HepG2 (cell line): ENCODE data around the gene KIAA2012. TPM values are rescaled to one million over a fixed set of nuclear protein-coding genes. Genes with fewer than 3 reads are reported as not detected.

ENCODE experiments used
- ATAC-seq: fragments of 200-7000 bp; cut with Tn5 transposase; 3 replicates; pipeline ENCODE4 v1.9.1; 2020; ENCODE audit warnings: mild to moderate bottlenecking, moderate library complexity
- BruUV-seq: library from RNA; stranded (reverse); fragments of 400-500 nt; replicated peaks from 2 replicates; lab custom pipeline; 2021; lab: Mats Ljungman, UMichigan
- CTCF ChIA-PET: fragments of 300-600 bp; formaldehyde crosslinking; extraction: SDS; loops from one replicate; lab custom pipeline; 2021; ENCODE audit warnings: low total read pairs, inconsistent platforms, low intra/inter-chr PET ratio; lab: Yijun Ruan, JAX
- POLR2A ChIA-PET: fragments of 350-600 bp; sonication (Branson Sonifier 250); formaldehyde crosslinking; loops from one replicate; lab custom pipeline; 2020; ENCODE audit warnings: antibody characterized with exemption, inconsistent platforms; lab: Yijun Ruan, JAX
- DNase-seq: peaks from one replicate; pipeline ENCODE4 v3.0.0-alpha.2; 2015; ENCODE audit warnings: low spot score
- FAIRE-seq: peaks from 3 replicates; lab custom pipeline; 2011; peaks lifted over from hg19 to GRCh38; lab: Jason Lieb, UNC
- H2AFZ ChIP-seq: one replicate; pipeline ENCODE4 v1.6.1; 2011; ENCODE audit warnings: low read length, inconsistent platforms
- H3K27ac ChIP-seq: fragments of 300-600 bp; 3 replicates; pipeline ENCODE4 v1.8.0; 2011; ENCODE audit warnings: mixed run types, mild to moderate bottlenecking, mixed read lengths, low read length, inconsistent platforms; ENCODE audit not compliant: insufficient read depth; ENCODE audit errors: extremely low read length
- H3K27me3 ChIP-seq, 2 experiments: fragments of 200-600 bp in 1 of 2; 2 replicates in 1 of 2; 3 replicates in 1 of 2; pipeline versions ENCODE4 v1.6.0 to v1.8.0; 2011; ENCODE audit warnings: low read length in 2 of 2, mild to moderate bottlenecking in 2 of 2, moderate library complexity in 2 of 2, inconsistent platforms in 1 of 2; ENCODE audit not compliant: insufficient read depth in 2 of 2, control insufficient read depth in 1 of 2
- H3K36me3 ChIP-seq, 2 experiments: fragments of 200-600 bp in 1 of 2; replicated peaks in 1 of 2; 2 replicates in 1 of 2; 3 replicates in 1 of 2; pipeline versions ENCODE4 v1.5.1 to v1.8.0; 2011; ENCODE audit warnings: low read length in 2 of 2, inconsistent platforms in 1 of 2; ENCODE audit not compliant: insufficient read depth in 2 of 2, control insufficient read depth in 1 of 2
- H3K4me1 ChIP-seq: 2 replicates; pipeline ENCODE4 v1.5.1; 2012; ENCODE audit warnings: low read length, inconsistent platforms; ENCODE audit not compliant: insufficient read depth
- H3K4me2 ChIP-seq: 2 replicates; pipeline ENCODE4 v1.6.0; 2011; ENCODE audit warnings: low read depth, low read length, inconsistent platforms
- H3K4me3 ChIP-seq, 3 experiments: fragments of 200-600 bp in 1 of 3; sonication (generic), shearing (Covaris generic) in 1 of 3; replicated peaks in 1 of 3; 2 replicates each; pipeline ENCODE4 v1.5.1; 2011 to 2016; ENCODE audit warnings: low read length in 3 of 3, inconsistent platforms in 2 of 3, low read depth in 2 of 3, mild to moderate bottlenecking in 2 of 3, control low read depth in 1 of 3, mixed read lengths in 1 of 3; ENCODE audit not compliant: insufficient read depth in 1 of 3
- H3K79me2 ChIP-seq: one replicate; pipeline ENCODE4 v1.6.1; 2011; ENCODE audit warnings: low read length, inconsistent platforms; ENCODE audit not compliant: insufficient read depth
- H3K9ac ChIP-seq: 2 replicates; pipeline ENCODE4 v1.6.0; 2011; ENCODE audit warnings: mild to moderate bottlenecking, low read depth, low read length, inconsistent platforms; ENCODE audit not compliant: insufficient read depth
- H3K9me3 ChIP-seq: 2 replicates; pipeline ENCODE4 v1.5.1; 2012; ENCODE audit warnings: mild to moderate bottlenecking, low read length
- H4K20me1 ChIP-seq: 2 replicates; pipeline ENCODE4 v1.6.0; 2011; ENCODE audit warnings: inconsistent platforms, mild to moderate bottlenecking, low read length, moderate library complexity; ENCODE audit not compliant: insufficient read depth
- ATAD3A ChIP-seq: sonication (generic); formaldehyde crosslinking; IDR thresholded peaks from 2 replicates; pipeline ENCODE4 v1.4.0; 2020; ENCODE audit warnings: missing genetic modification reagents
- CBFB ChIP-seq: sonication (generic); formaldehyde crosslinking; IDR thresholded peaks from 2 replicates; pipeline ENCODE4 v1.4.0; 2020; ENCODE audit warnings: missing genetic modification reagents
- MLLT10 ChIP-seq: sonication (generic); formaldehyde crosslinking; IDR thresholded peaks from 2 replicates; pipeline ENCODE4 v1.4.0; 2020; ENCODE audit warnings: missing genetic modification reagents
- TBL1XR1 ChIP-seq: fragments of 150-350 bp; IDR thresholded peaks from 2 replicates; pipeline ENCODE4 v1.6.1; 2014; ENCODE audit warnings: borderline replicate concordance, low read length; ENCODE audit not compliant: partially characterized antibody
- USF2 ChIP-seq, 2 experiments: sonication (generic) in 1 of 2; formaldehyde crosslinking in 1 of 2; IDR thresholded peaks; 2 replicates each; pipeline versions ENCODE4 v1.5.1 to v1.6.1; 2011 to 2020; ENCODE audit warnings: borderline replicate concordance in 1 of 2, low read depth in 1 of 2, low read length in 1 of 2, mild to moderate bottlenecking in 1 of 2, missing genetic modification reagents in 1 of 2, moderate library complexity in 1 of 2
- ZNF12 ChIP-seq: sonication (generic); formaldehyde crosslinking; IDR thresholded peaks from 2 replicates; pipeline ENCODE4 v1.5.0; 2020; ENCODE audit warnings: missing genetic modification reagents
- ZNF761 ChIP-seq: sonication (generic); formaldehyde crosslinking; conservative IDR thresholded peaks from 2 replicates; pipeline ENCODE4 v1.4.0; 2020; ENCODE audit warnings: mild to moderate bottlenecking, missing genetic modification reagents
- WGBS: methylation state at CpG from one replicate; pipeline ENCODE4 v1.1.6; 2017; ENCODE audit warnings: low lambda C conversion rate; 5-methylcytosine and 5-hydroxymethylcytosine counted together
- in situ Hi-C: cut with HindIII; loops from 2 replicates; pipeline ENCODE4 v1.10.0; 2017; ENCODE audit warnings: low pct_unique_long_range_greater_than_20kb; ENCODE audit not compliant: extremely low pct_ligation_motif_present
- intact Hi-C: fragments of 100-400 bp; cut with micrococcal nuclease; formaldehyde crosslinking; loops from one replicate; pipeline ENCODE4 v1.10.0; 2022; ENCODE audit not compliant: unreplicated experiment
- polyA plus RNA-seq, 8 experiments: library from polyadenylated mRNA; depleted of rRNA in 3 of 8; stranded (reverse) in 7 of 8; unstranded in 1 of 8; fragments of >200 nt; fragmentation: Illumina TruSeq in 4 of 8; extraction: Trizol in 4 of 8; gene quantifications; 2 replicates each; pipeline versions ENCODE4 v1.2.1 to v1.2.3, GENCODE V29; 2011 to 2016; ENCODE audit warnings: low read depth in 4 of 8, missing spikeins in 1 of 8, mixed read lengths in 1 of 8; ENCODE audit not compliant: insufficient read depth in 1 of 8
- total RNA-seq, 5 experiments: library from RNA; depleted of rRNA; stranded (reverse); fragments of >200 nt; fragmentation: Illumina TruSeq; extraction: Trizol; gene quantifications; 2 replicates each; pipeline ENCODE4 v1.2.3, GENCODE V29; 2016; ENCODE audit warnings: low read depth in 1 of 5

The KIAA2012 gene
- total and polyA plus RNA-seq, 2 of the 13 experiments (the other 11 are each of a cell fraction or from before 2014, with no cell fraction given): not detected

GRCh38 chr2:202122980-202123720, 50.1 kb downstream of the KIAA2012 start:
- in situ Hi-C loops: no loop called here
- H3K36me3 ChIP-seq: no peaks in the 10 kb centered on the region
- no peak for DNase-seq
- intact Hi-C loops: no loop called here
- no peak overlapping the region for H3K4me3 ChIP-seq
- FAIRE-seq: no peak
- H3K4me2 ChIP-seq: no peak overlapping the region
- no peaks in the 10 kb centered on the region for H3K9me3 ChIP-seq
- H4K20me1 ChIP-seq: no peaks in the 10 kb centered on the region
- H3K27me3 ChIP-seq: peaks cover 0 to 13% of the 10 kb centered on the region in 2 experiments; a peak in 3 of 5 replicates
- peak; percentile 53 for ATAC-seq
- H3K4me1 ChIP-seq: no peaks in the 10 kb centered on the region
- no peak overlapping the region for H3K27ac ChIP-seq
- TF ChIP-seq ATAD3A (CRISPR knock-in tag): no peak
- TF ChIP-seq MLLT10 (CRISPR knock-in tag): no peak
- TF ChIP-seq ZNF761 (CRISPR knock-in tag): no peak
- no peak for TF ChIP-seq ZNF12 (CRISPR knock-in tag)
- TF ChIP-seq CBFB (CRISPR knock-in tag): no peak
- TF ChIP-seq USF2 (IDR thresholded peaks at IDR 0.05; ENCODE audit: low read depth, low read length): no peak
- peak; percentile 22; the same call in 1 of the 2 replicates for TF ChIP-seq USF2 (CRISPR knock-in tag; IDR thresholded peaks at IDR 0.05; ENCODE audit: borderline replicate concordance)
- no peak for TF ChIP-seq TBL1XR1
- H3K9ac ChIP-seq: no peak overlapping the region
- WGBS: 25% methylated on average over 19 of the region's 19 CpGs
- no TSS peak for BruUV-seq
- CTCF ChIA-PET: no interaction called here
- POLR2A ChIA-PET: no interaction called here
- no peak overlapping the region for H2AFZ ChIP-seq
- H3K79me2 ChIP-seq: no peaks in the 10 kb centered on the region
